Measurements from ENCODE around the gene OR5A2.

The OR5A2 gene

DNA sequence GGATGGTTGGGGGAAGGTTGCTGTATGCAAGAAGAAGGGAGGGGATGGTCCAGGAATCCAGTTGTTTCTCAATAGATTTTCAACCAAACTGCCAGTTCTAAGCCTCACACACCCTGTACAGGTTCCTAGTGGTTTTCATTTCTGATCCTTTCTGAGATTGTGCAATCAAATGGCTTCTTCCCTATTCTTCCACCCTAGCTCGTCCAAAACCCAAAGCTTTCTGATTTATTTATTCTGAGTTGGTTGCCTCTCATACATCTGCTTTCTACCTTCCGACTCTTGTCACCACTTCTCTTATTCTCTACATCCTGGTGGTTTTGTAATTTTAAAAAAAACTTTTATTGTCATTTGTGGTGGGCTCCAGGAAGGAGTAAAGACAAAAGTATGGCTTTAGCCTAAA is 12.6 kb downstream of the OR5A2 start:
- Histone ChIP-seq H3K4me1 (ENCODE audit: low read depth, poor library complexity, severe bottlenecking) (no peaks in the 10 kb centered on the region), H3K27me3 (ENCODE audit: insufficient read depth, low read depth) (no peaks in the 10 kb centered on the region), H3K27ac (no peak overlapping the region), H3K36me3 (ENCODE audit: insufficient read depth) (no peaks in the 10 kb centered on the region), H2AFZ (ENCODE audit: low read depth) (no peak overlapping the region), H3K4me2 (no peak overlapping the region), H3K4me3 (IDR thresholded peaks at IDR 0.05; ENCODE audit: insufficient read depth, low read depth, low read length) (no peak overlapping the region), H4K20me1 (ENCODE audit: insufficient read depth) (no peaks in the 10 kb centered on the region), H3K79me2 (ENCODE audit: insufficient read depth, low read depth) (no peaks in the 10 kb centered on the region), H3K9ac (no peak overlapping the region)
- TF ChIP-seq, protein P1, sequence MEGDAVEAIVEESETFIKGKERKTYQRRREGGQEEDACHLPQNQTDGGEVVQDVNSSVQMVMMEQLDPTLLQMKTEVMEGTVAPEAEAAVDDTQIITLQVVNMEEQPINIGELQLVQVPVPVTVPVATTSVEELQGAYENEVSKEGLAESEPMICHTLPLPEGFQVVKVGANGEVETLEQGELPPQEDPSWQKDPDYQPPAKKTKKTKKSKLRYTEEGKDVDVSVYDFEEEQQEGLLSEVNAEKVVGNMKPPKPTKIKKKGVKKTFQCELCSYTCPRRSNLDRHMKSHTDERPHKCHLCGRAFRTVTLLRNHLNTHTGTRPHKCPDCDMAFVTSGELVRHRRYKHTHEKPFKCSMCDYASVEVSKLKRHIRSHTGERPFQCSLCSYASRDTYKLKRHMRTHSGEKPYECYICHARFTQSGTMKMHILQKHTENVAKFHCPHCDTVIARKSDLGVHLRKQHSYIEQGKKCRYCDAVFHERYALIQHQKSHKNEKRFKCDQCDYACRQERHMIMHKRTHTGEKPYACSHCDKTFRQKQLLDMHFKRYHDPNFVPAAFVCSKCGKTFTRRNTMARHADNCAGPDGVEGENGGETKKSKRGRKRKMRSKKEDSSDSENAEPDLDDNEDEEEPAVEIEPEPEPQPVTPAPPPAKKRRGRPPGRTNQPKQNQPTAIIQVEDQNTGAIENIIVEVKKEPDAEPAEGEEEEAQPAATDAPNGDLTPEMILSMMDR (conservative IDR thresholded peaks at IDR 0.05; ENCODE audit: low read depth, low read length): no peak

DNA sequence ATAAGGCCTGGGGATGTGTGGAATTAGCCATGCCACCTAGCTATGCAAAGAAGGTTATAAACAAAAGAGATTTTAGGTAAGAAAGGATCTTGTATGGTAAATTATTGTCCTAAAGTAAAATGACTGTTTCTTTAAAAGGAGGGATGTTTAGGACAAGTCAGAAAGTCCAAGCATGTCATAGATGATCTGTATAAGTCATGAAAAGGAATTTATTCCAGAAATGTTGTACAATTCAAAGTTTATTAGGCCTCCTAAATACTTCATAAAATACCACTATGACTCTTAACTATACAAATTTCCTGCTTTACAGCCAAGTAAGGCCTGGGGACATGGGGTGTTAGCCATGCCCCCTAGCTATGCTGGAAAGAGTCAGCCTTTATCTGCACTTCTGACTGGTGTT is 22.7 kb downstream of the OR5A2 start:
- no peak overlapping the region for H2AFZ ChIP-seq (ENCODE audit: low read depth)
- H4K20me1 ChIP-seq (ENCODE audit: insufficient read depth): no peaks in the 10 kb centered on the region
- H3K4me1 ChIP-seq (ENCODE audit: low read depth, poor library complexity, severe bottlenecking): no peaks in the 10 kb centered on the region
- H3K36me3 ChIP-seq (ENCODE audit: insufficient read depth): no peaks in the 10 kb centered on the region
- TF ChIP-seq, protein P1 (conservative IDR thresholded peaks at IDR 0.05; ENCODE audit: low read depth, low read length): no peak
- H3K9ac ChIP-seq: no peak overlapping the region
- no peak overlapping the region for H3K4me2 ChIP-seq
- H3K4me3 ChIP-seq (IDR thresholded peaks at IDR 0.05; ENCODE audit: insufficient read depth, low read depth, low read length): no peak overlapping the region
- no peaks in the 10 kb centered on the region for H3K79me2 ChIP-seq (ENCODE audit: insufficient read depth, low read depth)
- no peaks in the 10 kb centered on the region for H3K27me3 ChIP-seq (ENCODE audit: insufficient read depth, low read depth)
- H3K27ac ChIP-seq: no peak overlapping the region

DNA sequence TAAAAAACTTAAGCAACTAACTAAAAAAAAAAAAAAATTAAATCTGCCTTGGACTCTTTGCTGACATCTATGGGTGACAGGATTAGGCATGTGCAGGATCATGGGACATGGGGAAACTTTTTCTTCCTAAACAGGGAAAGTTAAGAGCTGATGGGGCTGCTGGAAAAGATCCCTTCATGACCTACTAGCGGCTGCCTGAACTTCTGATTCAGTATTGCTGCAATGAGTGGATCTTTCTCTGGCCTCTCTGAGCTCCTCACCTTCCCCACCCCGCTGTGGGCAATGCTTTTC is 25.0 kb downstream of the OR5A2 start:
- Histone ChIP-seq H2AFZ (ENCODE audit: low read depth) (no peak overlapping the region), H3K4me1 (ENCODE audit: low read depth, poor library complexity, severe bottlenecking) (no peaks in the 10 kb centered on the region), H3K4me3 (IDR thresholded peaks at IDR 0.05; ENCODE audit: insufficient read depth, low read depth, low read length) (no peak overlapping the region), H3K9ac (no peak overlapping the region), H3K36me3 (ENCODE audit: insufficient read depth) (no peaks in the 10 kb centered on the region), H3K4me2 (no peak overlapping the region), H4K20me1 (ENCODE audit: insufficient read depth) (no peaks in the 10 kb centered on the region), H3K27ac (no peak overlapping the region), H3K79me2 (ENCODE audit: insufficient read depth, low read depth) (no peaks in the 10 kb centered on the region), H3K27me3 (ENCODE audit: insufficient read depth, low read depth) (no peaks in the 10 kb centered on the region)
- TF ChIP-seq, protein P1 (conservative IDR thresholded peaks at IDR 0.05; ENCODE audit: low read depth, low read length): no peak

DNA sequence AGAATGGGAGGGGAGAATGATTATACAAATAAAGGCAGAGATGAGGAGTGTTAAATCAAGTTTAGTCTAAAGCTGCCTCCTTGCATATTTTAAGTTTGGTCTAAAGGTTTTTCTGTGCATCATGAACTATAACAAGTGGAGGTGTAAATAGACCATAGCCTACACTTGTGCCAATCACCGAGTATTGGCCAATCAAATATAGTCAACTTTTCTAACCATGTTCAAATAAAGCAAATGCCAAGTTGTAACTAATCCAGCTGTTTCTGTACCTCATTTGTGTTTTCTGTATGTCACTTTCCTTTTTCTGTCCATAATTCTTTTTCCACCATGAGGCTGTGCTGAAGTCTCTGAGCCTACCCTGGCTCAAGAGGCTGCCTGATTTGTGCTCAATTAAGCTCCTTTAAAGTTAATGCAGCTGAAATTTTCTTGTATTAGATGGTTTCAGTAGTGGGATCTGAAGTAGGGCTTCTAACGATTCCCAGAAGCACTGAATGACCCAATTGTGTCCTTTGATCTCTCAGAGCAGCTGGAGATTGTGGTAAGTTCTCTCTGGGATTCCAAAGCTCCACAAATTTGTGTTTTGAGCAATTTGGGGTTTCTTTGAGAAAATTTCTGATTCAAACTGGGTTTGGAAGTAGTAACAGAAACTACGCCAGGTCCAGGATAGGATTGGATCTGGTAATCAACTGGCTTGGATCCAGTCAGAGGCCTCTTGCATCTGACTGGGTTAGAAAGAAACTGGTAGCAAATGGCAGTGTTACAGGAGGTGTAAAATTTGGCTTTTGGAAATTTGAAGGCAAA is 25.6 kb downstream of the OR5A2 start:
- no peak overlapping the region for H3K9ac ChIP-seq
- no peaks in the 10 kb centered on the region for H3K79me2 ChIP-seq (ENCODE audit: insufficient read depth, low read depth)
- H3K4me1 ChIP-seq (ENCODE audit: low read depth, poor library complexity, severe bottlenecking): no peaks in the 10 kb centered on the region
- no peaks in the 10 kb centered on the region for H3K36me3 ChIP-seq (ENCODE audit: insufficient read depth)
- no peaks in the 10 kb centered on the region for H4K20me1 ChIP-seq (ENCODE audit: insufficient read depth)
- no peak overlapping the region for H2AFZ ChIP-seq (ENCODE audit: low read depth)
- TF ChIP-seq, protein P1 (conservative IDR thresholded peaks at IDR 0.05; ENCODE audit: low read depth, low read length): no peak
- H3K4me2 ChIP-seq: no peak overlapping the region
- H3K27me3 ChIP-seq (ENCODE audit: insufficient read depth, low read depth): no peaks in the 10 kb centered on the region
- no peak overlapping the region for H3K4me3 ChIP-seq (IDR thresholded peaks at IDR 0.05; ENCODE audit: insufficient read depth, low read depth, low read length)
- no peak overlapping the region for H3K27ac ChIP-seq

Data from KMS-11 (cell line).